ENCODE measurements around the gene ANKLE2.
A peak's percentile ranks its signal among the peaks of the same experiment; 100 is the strongest.
"Not testable (repeated sequence)": the region's sequence is repeated elsewhere in the genome, so short reads cannot be mapped to it uniquely, and the experiment has no call there.

ANKLE2 gene

DNA sequence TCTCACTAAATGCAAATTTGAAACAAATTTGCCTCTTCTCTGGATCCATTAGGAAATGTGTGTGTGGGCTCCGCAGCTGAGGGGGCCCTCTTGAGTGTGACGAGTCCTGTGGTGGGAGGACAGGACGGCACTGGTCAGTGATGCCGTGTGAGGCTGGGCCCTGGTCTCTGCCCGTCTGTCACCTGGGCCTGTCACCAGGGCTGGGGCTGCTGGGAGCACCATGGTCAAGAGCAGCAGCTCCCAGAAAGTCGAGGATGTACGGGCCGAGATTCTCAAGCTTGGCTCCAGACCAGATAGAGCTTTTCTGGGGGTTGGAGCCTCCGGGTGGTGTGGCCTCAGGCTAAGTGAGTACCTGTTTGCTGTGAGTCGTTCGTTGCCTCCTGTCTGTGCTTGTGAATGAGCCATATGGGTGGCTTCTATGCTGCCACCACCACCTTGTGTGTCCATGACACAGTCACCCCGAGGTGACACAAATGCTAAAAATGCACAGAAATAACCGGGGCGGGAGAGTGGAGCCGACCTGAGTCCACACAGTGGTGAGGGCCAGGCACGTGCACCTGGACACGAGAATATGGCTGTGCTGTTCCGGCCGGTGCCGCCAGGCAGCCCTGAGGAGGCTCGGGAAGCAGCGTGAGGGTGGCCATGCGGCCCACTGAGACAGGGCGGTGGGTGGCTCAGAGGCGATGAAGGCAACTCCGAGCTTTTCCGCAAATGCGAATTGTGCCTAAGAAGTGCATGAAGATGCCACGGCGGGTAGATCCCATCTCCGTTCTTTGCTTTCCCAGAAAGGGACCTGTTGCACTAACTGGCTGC, 42.3 kb downstream of the ANKLE2 start:
- no peak for DNase-seq (ENCODE audit: low read depth in 2 of 2)

DNA sequence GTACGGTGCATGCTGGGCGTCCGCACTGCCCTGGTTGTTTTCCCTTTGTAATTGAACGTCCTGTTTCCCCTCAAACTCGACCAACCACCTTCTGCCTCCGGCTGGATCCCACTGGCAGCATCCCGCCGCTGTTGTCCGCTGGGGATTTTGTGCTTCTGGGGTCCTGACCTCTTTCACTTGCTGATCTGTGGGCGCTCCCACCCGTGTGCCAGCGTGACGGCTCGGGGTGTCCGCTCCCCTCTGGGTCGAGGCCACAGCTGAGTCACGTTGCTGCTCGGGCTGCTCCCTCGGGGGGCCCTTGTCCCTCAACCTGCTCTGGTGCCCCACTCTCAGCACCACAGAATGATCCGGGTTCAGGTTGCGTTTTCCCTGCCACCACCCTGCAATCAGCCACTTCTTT, 43.0 kb downstream of the ANKLE2 start:
- no peak for DNase-seq (ENCODE audit: low read depth in 2 of 2)

DNA sequence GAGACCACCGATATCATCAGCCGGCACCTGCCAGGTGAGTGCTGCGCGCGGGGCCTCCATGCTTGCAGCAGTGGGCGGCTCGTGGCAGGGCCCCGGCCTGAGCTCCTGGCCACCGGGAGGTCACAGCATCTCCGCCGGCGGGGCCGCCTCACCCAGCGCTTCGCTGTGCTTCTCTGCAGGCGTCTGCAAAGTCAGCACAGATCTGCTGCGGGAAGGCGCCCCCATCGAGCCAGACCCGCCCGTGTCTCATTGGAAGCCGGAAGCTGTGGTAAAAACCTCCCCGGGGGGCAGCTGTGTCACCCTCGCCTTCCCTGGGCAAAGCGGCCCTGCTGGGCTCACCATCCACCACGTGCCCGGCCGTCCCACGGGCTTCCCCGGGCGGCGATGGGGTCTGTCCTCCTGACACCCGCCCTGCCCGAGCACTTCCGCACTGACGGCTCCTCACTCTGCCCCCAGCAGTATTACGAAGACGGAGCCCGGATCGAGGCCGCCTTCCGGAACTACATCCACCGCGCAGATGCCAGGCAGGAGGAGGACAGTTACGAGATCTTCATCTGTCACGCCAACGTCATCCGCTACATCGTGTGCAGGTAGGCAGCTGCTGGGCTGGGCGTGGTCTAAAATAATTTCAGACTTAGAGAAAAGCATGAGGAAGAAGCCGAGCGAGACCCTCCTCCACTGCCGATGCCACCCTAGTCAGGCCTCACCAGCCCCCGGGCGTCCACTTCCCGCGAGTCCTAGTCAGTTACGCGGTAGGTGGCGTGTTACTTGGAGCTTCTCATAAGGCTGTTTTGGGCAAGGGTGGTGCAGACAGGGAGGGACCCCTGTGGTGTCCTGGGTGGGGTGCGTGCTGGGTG, 43.9 kb downstream of the ANKLE2 start:
- DNase-seq (ENCODE audit: low read depth in 2 of 2) = no peak

DNA sequence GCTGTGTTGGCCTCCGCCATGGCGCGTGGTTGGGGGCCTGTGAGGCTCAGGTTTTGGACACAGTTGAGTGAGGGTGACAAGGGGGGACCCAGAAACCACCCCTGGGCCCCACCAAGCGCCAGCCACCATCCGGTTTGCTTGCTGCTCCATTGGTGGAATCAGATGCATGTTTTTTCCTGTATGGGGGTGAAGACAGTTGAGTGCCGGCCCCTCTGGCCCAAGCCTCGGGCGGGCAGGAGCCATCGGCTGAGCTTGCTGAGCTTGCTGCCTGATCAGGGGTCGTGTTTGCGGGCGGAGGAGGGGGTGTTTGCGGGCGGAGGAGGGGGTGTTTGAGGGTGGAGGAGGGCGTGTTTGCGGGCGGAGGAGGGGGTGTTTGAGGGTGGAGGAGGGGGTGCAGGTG, 44.6 kb downstream of the ANKLE2 start:
- no peak for DNase-seq (ENCODE audit: low read depth in 2 of 2)

DNA sequence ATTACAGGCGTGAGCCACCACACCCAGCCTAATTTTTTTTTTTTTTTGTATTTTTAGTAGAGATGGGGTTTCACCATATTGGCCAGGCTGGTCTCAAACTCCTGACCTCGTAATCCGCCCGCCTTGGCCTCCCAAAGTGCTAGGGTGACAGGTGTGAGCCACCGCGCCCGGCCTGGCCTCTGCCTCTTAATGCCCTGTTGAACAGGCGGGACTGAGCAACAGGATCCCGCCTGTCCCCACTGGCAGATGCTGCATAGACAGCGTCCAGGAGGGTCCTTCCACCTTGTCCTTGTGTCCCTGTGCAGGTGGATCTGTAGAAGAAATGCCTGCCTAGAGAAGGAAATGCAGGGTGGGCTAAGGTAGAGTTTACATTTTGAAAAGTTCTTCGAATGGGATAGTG, 45.3 kb downstream of the ANKLE2 start:
- DNase-seq (ENCODE audit: low read depth in 2 of 2) = no peak

DNA sequence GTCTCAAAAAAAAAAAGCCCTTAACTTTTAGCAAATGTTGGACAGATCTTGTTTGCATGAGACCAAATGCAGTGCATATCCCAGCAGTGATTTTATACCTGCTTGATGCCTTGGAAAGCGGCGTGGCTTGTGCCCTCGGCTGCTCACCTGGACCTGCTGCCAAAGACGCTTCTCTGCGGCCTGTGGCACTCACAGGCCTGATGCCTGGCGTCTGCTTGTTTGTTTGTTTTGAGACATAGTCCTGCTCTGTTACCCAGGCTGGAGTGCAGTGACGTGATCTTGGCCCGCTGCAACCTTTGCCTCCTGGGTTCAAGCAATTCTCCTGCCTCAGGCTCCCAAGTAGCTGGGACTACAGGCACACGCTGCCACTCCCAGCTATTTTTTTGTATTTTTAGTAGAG, 45.8 kb downstream of the ANKLE2 start:
- no peak for DNase-seq (ENCODE audit: low read depth in 2 of 2)

DNA sequence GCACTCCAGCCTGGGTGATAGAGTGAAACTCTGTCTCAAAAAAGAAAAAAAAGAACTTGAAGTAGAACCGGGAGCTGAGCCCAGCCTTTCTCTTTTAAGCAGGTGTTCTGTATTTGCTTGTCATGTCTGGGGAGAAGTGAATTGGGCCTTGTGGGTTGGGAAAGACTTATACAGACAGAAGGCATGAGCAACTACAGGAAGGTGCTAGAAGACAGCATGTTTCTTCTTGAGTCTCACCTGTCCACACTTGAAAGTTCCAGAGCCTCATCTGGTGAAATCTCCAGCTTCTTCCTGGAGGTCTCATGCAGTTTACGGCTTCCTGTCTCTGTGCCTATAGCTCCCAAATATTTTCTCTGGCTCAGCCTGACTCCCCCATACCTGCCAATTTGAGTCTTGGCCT, 48.5 kb downstream of the ANKLE2 start:
- no peak for DNase-seq (ENCODE audit: low read depth in 2 of 2)

DNA sequence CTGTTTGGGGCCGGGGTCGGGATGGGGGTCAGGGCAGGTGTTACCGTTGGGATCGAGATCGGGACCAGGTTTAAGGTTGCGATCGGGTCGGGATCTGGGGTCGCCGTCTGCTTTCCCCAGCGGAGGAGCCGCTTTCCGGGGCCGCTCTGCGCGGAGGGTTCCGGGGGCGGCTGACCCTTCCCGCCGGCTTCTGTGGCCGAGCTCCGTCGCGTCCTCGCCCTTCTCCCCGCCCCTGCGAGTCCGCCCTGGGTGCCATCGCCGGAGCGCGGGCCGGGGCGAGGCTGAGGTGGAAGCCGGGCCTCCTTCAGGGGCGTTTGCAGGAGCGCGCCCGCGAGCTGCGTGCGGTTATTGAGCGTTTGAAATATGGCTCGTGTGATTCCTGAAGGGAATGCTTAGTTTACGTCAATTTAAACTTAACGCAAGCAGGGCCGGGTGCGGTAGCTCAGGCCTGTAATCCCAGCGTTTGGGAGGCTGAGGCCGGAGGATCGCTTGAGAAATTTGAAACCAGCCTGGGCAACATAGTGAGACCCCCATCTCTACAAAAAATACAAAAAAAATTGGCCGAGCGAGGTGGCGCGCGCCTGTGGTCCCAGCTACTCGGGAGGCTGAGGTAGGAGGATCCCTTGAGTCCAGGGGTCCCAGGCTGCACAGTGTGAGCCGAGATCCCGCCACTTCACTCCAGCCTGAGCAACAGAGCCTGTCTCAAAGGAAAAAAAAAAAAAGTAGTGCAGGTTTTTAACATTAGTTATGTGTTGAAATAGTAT, 50.4 kb downstream of the ANKLE2 start:
- peak; percentile 12 to 20 for DNase-seq (ENCODE audit: low read depth in 2 of 2)

DNA sequence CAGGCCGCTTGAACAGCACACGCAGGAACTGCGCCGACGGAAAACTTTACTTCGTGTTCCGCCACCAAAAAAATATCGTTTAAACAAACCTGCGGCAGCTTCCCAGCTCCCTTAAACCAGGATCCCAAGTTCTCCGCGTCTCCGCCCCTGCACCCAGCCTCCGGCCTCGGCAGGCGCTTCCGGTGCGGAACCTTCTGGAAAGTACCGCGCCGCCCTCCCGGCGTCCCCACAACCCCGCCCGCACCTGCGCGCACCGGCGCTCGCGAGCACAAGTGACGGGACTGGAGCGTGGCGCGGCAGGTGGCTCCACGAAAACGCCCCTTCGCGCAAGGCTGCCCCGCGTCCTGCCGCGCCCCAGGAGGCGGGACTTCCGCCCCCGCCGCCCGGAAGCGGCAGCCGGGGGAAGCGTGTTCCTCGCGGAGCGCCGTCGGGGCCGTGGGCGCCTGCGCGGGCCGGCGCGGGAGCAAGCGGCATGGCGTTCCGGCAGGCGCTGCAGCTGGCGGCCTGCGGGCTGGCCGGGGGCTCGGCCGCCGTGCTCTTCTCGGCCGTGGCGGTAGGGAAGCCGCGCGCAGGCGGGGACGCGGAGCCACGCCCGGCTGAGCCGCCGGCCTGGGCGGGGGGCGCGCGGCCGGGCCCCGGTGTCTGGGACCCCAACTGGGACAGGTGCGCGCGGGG, 51.1 kb downstream of the ANKLE2 start, which contains the start of gene PGAM5:
PGAM5 (plus strand) TSS at position 438 of the 675 bp plus-strand sequence; CDS start at position 473, 35 bp downstream.
- peak; percentile 75 to 82 for DNase-seq (ENCODE audit: low read depth in 2 of 2)

DNA sequence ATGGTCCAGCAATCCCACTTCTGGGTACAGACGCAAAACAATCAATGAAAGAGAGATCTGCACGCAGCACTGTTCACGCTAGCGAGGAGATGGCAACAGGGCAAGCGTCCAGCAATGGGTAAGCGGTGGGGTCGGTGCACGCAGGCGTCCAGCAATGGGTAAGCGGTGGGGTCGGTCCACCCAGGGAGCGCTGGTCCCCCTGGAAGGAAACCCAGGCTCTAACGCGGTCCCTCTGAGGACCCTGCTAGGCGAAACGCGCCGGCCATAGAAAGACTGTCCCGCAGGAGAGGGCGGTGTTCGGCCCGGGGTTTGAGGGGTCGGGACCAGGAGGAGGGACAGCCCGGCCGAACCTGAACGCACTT, 51.6 kb downstream of the ANKLE2 start:
- DNase-seq (ENCODE audit: low read depth in 2 of 2) = no peak

DNA sequence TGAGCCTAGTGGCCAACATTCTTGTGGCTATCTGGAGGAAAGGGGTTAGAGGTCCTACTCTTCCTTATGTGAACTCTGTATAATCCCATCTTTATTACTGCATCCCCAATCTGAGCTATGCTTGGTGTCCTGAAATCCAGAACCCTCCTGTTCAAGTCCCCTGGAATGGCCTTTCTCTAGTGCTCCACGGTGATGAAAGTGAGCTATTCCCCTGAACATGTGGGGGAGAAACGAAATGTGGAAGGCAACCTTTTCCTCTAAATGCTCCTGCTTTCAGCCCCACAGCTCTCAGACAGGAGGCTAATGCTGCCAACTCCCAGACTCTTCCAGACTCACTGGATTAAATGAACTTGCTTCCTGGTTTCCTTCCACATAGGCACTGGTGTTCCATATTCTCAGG, 53.5 kb downstream of the ANKLE2 start:
- DNase-seq (ENCODE audit: low read depth in 2 of 2) = no peak

DNA sequence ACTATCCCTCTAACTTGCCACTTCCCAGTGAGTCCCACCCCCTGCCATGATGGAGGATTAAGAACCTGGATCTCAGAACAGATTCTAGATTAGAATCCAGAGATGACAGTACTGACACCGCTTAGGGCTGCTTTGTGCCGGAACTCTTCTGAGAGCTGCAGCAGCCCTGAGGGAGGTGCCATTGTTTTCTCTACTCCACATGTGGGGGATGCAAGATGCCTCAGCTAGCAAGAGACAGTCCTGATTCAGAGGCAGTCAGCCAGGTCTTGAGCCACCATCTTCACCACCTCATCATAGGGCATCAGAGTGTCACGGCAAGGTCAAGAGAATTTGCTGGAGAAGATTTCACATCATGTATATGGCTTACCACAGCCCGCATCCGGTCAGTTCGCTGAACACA, 54.4 kb downstream of the ANKLE2 start:
- no peak for DNase-seq (ENCODE audit: low read depth in 2 of 2)

DNA sequence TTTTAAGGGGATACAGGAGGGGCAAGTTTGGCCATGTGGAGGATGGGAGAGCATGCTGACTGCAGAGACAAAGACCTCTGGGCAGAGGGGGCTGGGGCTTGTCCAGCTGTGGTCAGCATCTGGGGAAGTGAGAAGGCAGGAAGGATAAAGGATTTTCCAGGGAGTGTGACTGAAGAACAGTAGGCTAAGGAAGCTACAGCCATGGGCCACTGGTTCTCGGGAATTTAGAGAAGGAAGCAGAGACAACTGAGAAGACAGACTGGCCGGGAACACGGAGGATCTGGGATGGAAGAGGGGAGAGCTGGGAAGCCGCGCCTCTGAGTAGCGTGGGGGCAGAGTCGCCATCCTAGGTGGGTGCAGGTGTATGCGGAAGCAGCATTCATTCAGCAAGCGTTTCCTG, 58.0 kb downstream of the ANKLE2 start:
- DNase-seq (ENCODE audit: low read depth in 2 of 2) = no peak

DNA sequence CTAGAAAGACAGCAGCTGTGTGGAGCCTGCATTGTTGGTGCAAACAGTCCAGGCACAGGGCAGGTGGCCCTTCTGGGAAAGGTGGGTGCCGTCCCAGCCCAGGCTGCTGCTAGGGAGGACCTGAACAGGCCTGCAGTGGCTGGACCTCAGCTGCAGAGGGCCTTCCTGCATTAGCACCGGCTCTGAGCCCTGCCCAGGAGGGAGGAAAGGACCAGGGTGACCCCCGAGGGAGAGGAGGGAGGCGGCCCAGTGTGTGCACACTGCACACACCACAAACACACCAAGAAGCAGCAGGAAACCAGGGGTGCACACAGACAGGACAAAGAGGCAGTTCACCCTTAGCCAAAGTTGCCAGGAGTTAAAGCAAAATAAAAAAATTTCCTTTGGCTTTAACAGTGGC, 59.0 kb downstream of the ANKLE2 start:
- DNase-seq (ENCODE audit: low read depth in 2 of 2) = no peak

DNA sequence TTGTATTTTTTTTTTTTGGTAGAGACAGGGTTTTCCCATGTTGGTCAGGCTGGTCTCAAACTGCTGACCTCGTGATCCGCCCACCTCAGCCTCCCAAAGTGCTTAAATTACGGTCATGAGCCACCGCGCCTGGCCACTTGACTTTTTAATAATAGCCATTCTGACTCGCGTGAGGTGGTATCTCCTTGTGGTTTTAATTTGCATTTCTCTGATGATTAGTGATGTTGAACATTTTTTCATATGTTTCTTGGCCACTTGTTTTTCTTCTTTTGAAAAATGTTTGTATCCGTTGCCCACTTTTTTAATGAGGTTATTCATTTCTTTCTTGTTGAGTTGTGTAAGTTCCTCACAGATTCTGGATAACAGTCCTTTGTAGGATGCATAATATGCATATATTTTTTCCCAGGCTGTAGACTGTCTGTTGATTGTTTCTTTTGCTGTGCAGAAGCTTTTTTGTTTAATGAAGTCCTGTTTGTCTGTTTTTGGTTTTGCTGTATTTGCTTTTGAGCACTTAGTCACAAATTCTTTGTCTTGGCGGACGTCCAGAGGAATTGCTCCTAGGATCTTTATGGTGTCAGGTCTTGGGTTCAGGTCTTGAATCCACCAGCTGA, 61.3 kb downstream of the ANKLE2 start:
- no peak for DNase-seq (ENCODE audit: low read depth in 2 of 2)

DNA sequence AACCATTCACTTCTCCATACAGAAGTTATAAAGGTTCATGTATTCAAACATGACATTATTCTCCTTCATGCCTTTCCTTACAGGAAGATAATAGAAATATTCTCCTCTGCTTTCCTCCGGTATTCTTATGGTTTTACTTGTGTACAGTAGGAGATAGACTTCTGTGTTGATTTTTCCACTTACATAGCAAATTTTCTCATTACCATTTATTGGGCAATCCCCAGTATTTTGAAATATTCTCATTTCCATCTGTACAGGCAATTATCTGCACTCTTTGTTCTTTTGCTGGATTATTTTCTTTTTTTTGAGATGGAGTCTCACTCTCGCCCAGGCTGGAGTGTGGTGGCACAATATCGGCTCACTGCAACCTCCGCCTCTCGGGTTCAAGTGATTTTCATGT, 63.3 kb downstream of the ANKLE2 start:
- no peak for DNase-seq (ENCODE audit: low read depth in 2 of 2)

DNA sequence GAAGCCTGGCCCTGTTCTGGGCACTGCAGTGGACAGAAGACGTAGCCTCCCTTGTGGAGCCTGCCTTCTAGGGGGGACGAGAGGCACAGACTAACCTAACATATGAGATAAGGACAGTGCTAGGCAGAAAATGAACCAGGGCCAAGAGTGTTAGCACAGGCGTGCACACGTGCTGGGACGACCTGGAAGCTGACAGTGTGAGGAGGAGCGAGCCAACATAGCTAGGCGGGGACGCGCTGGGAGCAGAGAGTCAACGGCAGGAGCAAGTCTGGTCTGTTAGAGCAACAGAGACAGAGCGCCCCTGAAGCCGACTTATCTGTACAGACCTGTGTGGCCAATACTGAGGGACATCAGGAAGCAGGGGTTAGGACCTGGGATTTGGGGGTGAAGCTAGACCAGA, 66.2 kb downstream of the ANKLE2 start:
- DNase-seq (ENCODE audit: low read depth in 2 of 2) = no peak

DNA sequence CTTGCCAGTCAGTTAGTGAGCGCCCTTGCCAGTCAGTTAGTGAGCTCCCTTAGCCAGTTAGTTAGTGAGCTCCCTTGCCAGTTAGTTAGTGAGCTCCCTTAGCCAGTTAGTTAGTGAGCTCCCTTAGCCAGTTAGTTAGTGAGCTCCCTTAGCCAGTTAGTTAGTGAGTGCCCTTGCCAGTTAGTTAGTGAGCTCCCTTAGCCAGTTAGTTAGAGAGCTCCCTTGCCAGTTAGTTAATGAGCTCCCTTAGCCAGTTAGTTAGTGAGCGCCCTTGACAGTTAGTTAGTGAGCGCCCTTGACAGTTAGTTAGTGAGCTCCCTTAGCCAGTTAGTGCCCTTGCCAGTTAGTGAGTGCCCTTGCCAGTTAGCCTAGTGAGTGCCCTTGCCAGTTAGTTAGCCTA, 66.7 kb downstream of the ANKLE2 start:
- not testable (repeated sequence) for DNase-seq (ENCODE audit: low read depth in 2 of 2)

DNA sequence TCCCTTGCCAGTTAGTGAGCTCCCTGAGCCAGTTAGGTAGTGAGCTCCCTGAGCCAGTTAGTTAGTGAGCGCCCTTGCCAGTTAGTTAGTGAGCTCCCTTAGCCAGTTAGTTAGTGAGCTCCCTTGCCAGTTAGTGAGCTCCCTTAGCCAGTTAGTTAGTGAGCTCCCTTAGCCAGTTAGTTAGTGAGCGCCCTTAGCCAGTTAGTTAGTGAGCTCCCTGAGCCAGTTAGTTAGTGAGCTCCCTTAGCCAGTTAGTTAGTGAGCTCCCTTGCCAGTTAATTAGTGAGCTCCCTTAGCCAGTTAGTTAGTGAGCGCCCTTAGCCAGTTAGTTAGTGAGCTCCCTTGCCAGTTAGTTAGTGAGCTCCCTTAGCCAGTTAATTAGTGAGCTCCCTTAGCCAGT, 69.6 kb downstream of the ANKLE2 start:
- not testable (repeated sequence) for DNase-seq (ENCODE audit: low read depth in 2 of 2)

DNA sequence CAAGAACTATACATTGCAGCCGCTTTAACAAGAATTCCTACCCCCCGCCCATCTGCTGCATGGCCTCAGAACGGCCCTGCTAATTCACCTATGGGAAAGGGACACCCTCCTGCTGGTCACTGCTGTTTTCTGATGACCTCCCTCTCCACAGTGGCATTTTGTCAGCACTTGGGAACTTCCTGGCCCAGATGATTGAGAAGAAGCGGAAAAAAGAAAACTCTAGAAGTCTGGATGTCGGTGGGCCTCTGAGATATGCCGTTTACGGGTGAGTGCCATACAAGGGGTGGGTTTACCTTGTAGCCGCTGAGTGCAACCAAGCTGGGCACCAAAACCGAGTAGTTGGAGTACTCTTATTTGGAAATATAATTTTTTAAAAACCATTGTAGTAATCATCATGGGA, 71.5 kb downstream of the ANKLE2 start:
- no peak for DNase-seq (ENCODE audit: low read depth in 2 of 2)

DNA sequence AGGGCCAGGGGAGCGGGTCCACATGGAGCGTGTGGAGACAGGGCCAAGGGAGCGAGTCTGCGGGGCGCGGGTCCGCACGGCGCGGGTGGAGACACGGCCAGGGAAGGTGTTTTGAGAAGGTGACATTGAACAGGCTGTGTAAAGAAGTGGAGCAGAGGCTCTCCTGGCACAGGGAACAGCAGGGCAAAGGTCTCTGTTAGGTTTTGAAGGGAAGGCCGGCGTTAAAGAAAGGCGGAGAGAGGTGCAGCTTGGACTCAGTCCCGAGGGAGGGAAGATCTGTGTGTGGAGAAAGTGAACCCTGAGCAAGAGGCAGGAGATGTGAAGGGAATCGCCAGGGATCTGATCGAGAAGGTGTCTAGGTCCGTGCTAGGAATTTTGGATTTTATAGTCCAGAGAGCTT, 72.4 kb downstream of the ANKLE2 start:
- DNase-seq (ENCODE audit: low read depth in 2 of 2) = no peak

Measured in stimulated activated CD4-positive, alpha-beta T cell treated with anti-CD3 and anti-CD28 coated beads, Interleukin-4, amount 100 ng/mL, for 48 hours (primary cell).